ENCODE data around the gene BCL2.

GRCh38 chr18:63166142-63166541, 153.4 kb downstream of the BCL2 start:
- no peak for TF ChIP-seq ZNF281 (CRISPR knock-in tag; IDR thresholded peaks at IDR 0.05)
- no peak for TF ChIP-seq RELA (CRISPR knock-in tag; IDR thresholded peaks at IDR 0.05; ENCODE audit: borderline replicate concordance)
- TF ChIP-seq, protein P1, sequence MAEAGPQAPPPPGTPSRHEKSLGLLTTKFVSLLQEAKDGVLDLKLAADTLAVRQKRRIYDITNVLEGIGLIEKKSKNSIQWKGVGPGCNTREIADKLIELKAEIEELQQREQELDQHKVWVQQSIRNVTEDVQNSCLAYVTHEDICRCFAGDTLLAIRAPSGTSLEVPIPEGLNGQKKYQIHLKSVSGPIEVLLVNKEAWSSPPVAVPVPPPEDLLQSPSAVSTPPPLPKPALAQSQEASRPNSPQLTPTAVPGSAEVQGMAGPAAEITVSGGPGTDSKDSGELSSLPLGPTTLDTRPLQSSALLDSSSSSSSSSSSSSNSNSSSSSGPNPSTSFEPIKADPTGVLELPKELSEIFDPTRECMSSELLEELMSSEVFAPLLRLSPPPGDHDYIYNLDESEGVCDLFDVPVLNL (CRISPR knock-in tag; IDR thresholded peaks at IDR 0.05; ENCODE audit: borderline replicate concordance, low read depth), result no peak
- TF ChIP-seq, protein P2, sequence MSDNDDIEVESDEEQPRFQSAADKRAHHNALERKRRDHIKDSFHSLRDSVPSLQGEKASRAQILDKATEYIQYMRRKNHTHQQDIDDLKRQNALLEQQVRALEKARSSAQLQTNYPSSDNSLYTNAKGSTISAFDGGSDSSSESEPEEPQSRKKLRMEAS (CRISPR knock-in tag; IDR thresholded peaks at IDR 0.05), result no peak
- TF ChIP-seq CREB1 (CRISPR knock-in tag; IDR thresholded peaks at IDR 0.05), result no peak
- no peak for TF ChIP-seq CTCF (IDR thresholded peaks at IDR 0.05)
- no peak for TF ChIP-seq USF1 (CRISPR knock-in tag; IDR thresholded peaks at IDR 0.05)
- no peak for TF ChIP-seq ERG (CRISPR knock-in tag; IDR thresholded peaks at IDR 0.05)
- no peak for TF ChIP-seq IRF1 (CRISPR knock-in tag; IDR thresholded peaks at IDR 0.05)
- TF ChIP-seq ZNF263 (CRISPR knock-in tag; IDR thresholded peaks at IDR 0.05; ENCODE audit: low read depth), result no peak
- TF ChIP-seq ATF3 (CRISPR knock-in tag; conservative IDR thresholded peaks at IDR 0.05), result no peak
- no peak for TF ChIP-seq ESRRA (CRISPR knock-in tag; IDR thresholded peaks at IDR 0.05; ENCODE audit: borderline replicate concordance)
- no peak for TF ChIP-seq NR3C1 (CRISPR knock-in tag; conservative IDR thresholded peaks at IDR 0.05; ENCODE audit: low read depth)
- TF ChIP-seq, protein P3, sequence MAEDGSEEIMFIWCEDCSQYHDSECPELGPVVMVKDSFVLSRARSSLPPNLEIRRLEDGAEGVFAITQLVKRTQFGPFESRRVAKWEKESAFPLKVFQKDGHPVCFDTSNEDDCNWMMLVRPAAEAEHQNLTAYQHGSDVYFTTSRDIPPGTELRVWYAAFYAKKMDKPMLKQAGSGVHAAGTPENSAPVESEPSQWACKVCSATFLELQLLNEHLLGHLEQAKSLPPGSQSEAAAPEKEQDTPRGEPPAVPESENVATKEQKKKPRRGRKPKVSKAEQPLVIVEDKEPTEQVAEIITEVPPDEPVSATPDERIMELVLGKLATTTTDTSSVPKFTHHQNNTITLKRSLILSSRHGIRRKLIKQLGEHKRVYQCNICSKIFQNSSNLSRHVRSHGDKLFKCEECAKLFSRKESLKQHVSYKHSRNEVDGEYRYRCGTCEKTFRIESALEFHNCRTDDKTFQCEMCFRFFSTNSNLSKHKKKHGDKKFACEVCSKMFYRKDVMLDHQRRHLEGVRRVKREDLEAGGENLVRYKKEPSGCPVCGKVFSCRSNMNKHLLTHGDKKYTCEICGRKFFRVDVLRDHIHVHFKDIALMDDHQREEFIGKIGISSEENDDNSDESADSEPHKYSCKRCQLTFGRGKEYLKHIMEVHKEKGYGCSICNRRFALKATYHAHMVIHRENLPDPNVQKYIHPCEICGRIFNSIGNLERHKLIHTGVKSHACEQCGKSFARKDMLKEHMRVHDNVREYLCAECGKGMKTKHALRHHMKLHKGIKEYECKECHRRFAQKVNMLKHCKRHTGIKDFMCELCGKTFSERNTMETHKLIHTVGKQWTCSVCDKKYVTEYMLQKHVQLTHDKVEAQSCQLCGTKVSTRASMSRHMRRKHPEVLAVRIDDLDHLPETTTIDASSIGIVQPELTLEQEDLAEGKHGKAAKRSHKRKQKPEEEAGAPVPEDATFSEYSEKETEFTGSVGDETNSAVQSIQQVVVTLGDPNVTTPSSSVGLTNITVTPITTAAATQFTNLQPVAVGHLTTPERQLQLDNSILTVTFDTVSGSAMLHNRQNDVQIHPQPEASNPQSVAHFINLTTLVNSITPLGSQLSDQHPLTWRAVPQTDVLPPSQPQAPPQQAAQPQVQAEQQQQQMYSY (CRISPR knock-in tag; IDR thresholded peaks at IDR 0.05), result no peak
